GM12872 (cell line): ENCODE results near the gene PLEKHM3.

ENCODE experiments used
- CTCF ChIP-seq: IDR thresholded peaks from 3 replicates; pipeline ENCODE4 v1.5.1; 2011; ENCODE audit warnings: low read depth, mild to moderate bottlenecking, low read length, moderate library complexity; ENCODE audit not compliant: insufficient read depth

PLEKHM3 gene

GRCh38 chr2:207944334-207944733, 81.0 kb downstream of the PLEKHM3 start:
- no peak for TF ChIP-seq CTCF

GRCh38 chr2:207939342-207940108, 85.8 kb downstream of the PLEKHM3 start:
- TF ChIP-seq CTCF = no peak

DNA sequence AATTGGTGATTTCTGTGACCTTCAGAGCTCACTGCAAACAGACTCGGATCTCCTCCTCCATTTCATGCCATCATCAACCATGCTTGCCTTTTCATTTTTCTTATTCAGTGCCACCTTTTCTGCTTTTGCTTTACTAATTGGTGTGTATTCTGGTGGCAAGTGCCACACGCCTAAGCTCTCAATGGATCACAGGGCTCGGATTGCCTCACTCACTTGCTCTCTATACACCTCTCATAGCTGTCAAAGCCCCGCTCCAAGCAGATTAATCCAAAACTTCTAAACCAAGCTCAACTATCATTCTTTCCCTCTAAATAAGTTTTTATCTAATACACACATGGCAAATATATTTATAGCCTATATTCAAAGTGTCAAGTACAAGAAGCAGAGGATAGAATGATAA, 86.4 kb downstream of the PLEKHM3 start:
- no peak for TF ChIP-seq CTCF

DNA sequence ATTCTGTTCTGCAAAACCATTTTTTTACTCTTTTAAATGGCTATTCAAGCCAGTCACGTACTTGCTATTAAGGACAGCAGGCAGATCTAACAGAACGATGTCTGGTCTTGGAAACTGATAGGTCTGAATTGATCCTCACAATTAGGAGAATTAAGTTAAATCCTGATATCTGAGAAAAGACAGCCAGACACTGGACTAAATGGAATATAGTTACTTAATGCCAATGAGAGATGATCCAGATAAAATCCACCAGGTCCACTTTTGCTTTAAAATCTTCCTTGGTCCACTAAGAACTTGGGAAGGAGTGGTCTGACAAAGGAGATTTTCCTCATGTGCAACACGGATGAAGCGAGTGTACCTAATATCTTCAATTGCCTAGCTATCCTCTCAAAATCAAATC, 86.9 kb downstream of the PLEKHM3 start:
- no peak for TF ChIP-seq CTCF

- no peak for TF ChIP-seq CTCF
Observed at GRCh38 chr2:207937823-207938222, 87.5 kb downstream of the PLEKHM3 start.

- no peak for TF ChIP-seq CTCF
Observed at GRCh38 chr2:207937253-207937652, 88.1 kb downstream of the PLEKHM3 start.

DNA sequence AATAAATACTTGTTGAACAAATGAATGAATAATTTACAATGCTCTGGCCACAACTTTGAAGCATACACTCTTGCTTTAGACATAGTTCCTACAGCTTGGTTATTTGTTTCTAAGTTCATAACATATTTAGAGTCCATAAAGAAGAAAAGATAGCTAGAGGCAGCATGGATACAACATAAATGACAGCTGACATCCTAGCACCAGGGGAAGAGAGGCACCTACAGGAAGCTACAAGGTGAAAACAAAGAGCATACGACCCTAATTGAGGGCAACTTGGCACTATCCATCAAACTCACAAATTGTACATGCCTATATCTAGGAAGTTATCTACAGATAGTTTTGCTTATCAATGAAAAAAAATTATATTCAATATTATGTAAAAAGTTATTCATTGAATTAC, 88.9 kb downstream of the PLEKHM3 start:
- TF ChIP-seq CTCF = no peak
